ENCODE results near the gene GMDS.

The GMDS gene

DNA sequence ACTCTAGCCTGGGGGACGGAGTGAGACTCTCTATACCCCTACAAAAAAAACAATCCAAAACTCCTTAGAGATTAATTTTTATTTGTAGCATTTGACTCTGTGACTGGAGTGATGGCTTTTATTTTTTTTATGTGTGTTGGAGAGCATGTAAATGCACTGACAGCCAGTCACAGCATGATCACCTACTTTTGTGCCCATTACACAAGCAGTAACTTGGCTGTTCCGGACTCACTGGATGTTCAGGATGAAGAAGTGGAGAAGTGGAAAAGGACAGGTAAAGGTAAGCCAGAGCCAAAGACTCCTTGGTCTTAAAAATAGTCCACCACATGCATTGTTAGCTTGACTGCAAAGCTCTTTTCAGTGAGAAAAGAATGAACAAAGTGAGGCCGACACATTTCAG lies 413.0 kb downstream of the GMDS start:
- no peaks in the 10 kb centered on the region for H3K27me3 ChIP-seq (ENCODE audit: insufficient read depth, low read length)
- H3K79me1 ChIP-seq (ENCODE audit: low read length), result no peaks in the 10 kb centered on the region
- no peak overlapping the region for H2BK5ac ChIP-seq (ENCODE audit: low read depth, low read length, poor library complexity)
- H2BK12ac ChIP-seq (ENCODE audit: low read length), result no peak overlapping the region
- H4K12ac ChIP-seq (ENCODE audit: low read depth, low read length), result no peak overlapping the region
- no peak overlapping the region for H4K8ac ChIP-seq (ENCODE audit: low read depth, low read length)
- H3K4ac ChIP-seq (ENCODE audit: low read depth, low read length), result no peak overlapping the region
- H3K9me3 ChIP-seq (ENCODE audit: insufficient read depth, low read depth, low read length), result peaks cover 2% of the 10 kb centered on the region
- H3K4me3 ChIP-seq (ENCODE audit: low read depth, low read length), result no peak overlapping the region
- no peaks in the 10 kb centered on the region for H3K36me3 ChIP-seq (ENCODE audit: control insufficient read depth in 1 of 2, insufficient read depth in 2 of 2, low read length in 2 of 2)
- H3K9ac ChIP-seq (ENCODE audit: low read length), result no peak overlapping the region
- H2AFZ ChIP-seq (ENCODE audit: insufficient read depth, low read length, poor library complexity), result no peak overlapping the region
- no peak overlapping the region for H3K27ac ChIP-seq (ENCODE audit: low read depth, low read length)
- no CpG with 5 or more reads among the region's 3 CpGs for WGBS (ENCODE audit: extremely low coverage, insufficient coverage, insufficient read length)
- no peak for DNase-seq
- H3K79me2 ChIP-seq (ENCODE audit: control insufficient read depth, insufficient read depth, low read length, poor library complexity), result no peaks in the 10 kb centered on the region
- peaks cover 0 to 3% of the 10 kb centered on the region in 2 experiments for H3K4me1 ChIP-seq (ENCODE audit: control insufficient read depth in 1 of 2, insufficient read depth in 2 of 2, low read length in 2 of 2)
- H3K4me2 ChIP-seq (ENCODE audit: low read length), result no peak overlapping the region
- no peak overlapping the region for H2BK120ac ChIP-seq (ENCODE audit: insufficient read depth, low read length, poor library complexity)
- no peak overlapping the region for H3K18ac ChIP-seq (ENCODE audit: low read length)
- no peak overlapping the region for H3K23ac ChIP-seq (ENCODE audit: low read length)
- no peak overlapping the region for H4K91ac ChIP-seq (ENCODE audit: low read depth, low read length)
- no peak overlapping the region for H3K14ac ChIP-seq (ENCODE audit: low read length)
- no peak overlapping the region for H2AK5ac ChIP-seq (ENCODE audit: low read length)

GRCh38 chr6:1827984-1828793 lies 417.2 kb downstream of the GMDS start:
- H3K9me3 ChIP-seq (ENCODE audit: insufficient read depth, low read depth, low read length), result peaks cover 2% of the 10 kb centered on the region
- no CpG with 5 or more reads among the region's 1 CpG for WGBS (ENCODE audit: extremely low coverage, insufficient coverage, insufficient read length)
- no peak overlapping the region for H3K4me3 ChIP-seq (ENCODE audit: low read depth, low read length)
- no peak overlapping the region for H3K18ac ChIP-seq (ENCODE audit: low read length)
- H2AFZ ChIP-seq (ENCODE audit: insufficient read depth, low read length, poor library complexity), result no peak overlapping the region
- no peak overlapping the region for H3K23ac ChIP-seq (ENCODE audit: low read length)
- H3K4ac ChIP-seq (ENCODE audit: low read depth, low read length), result no peak overlapping the region
- no peak overlapping the region for H4K12ac ChIP-seq (ENCODE audit: low read depth, low read length)
- H2BK120ac ChIP-seq (ENCODE audit: insufficient read depth, low read length, poor library complexity), result no peak overlapping the region
- H3K36me3 ChIP-seq (ENCODE audit: control insufficient read depth in 1 of 2, insufficient read depth in 2 of 2, low read length in 2 of 2), result no peaks in the 10 kb centered on the region
- no peaks in the 10 kb centered on the region for H3K27me3 ChIP-seq (ENCODE audit: insufficient read depth, low read length)
- H3K4me2 ChIP-seq (ENCODE audit: low read length), result no peak overlapping the region
- H2BK5ac ChIP-seq (ENCODE audit: low read depth, low read length, poor library complexity), result no peak overlapping the region
- no peaks in the 10 kb centered on the region for H3K79me2 ChIP-seq (ENCODE audit: control insufficient read depth, insufficient read depth, low read length, poor library complexity)
- H3K9ac ChIP-seq (ENCODE audit: low read length), result no peak overlapping the region
- H2BK12ac ChIP-seq (ENCODE audit: low read length), result no peak overlapping the region
- no peaks in the 10 kb centered on the region for H3K79me1 ChIP-seq (ENCODE audit: low read length)
- H3K14ac ChIP-seq (ENCODE audit: low read length), result no peak overlapping the region
- H3K4me1 ChIP-seq (ENCODE audit: control insufficient read depth in 1 of 2, insufficient read depth in 2 of 2, low read length in 2 of 2), result no peaks in the 10 kb centered on the region
- H3K27ac ChIP-seq (ENCODE audit: low read depth, low read length), result no peak overlapping the region
- H4K8ac ChIP-seq (ENCODE audit: low read depth, low read length), result no peak overlapping the region
- no peak overlapping the region for H4K91ac ChIP-seq (ENCODE audit: low read depth, low read length)
- H2AK5ac ChIP-seq (ENCODE audit: low read length), result no peak overlapping the region
- DNase-seq, result no peak

DNA sequence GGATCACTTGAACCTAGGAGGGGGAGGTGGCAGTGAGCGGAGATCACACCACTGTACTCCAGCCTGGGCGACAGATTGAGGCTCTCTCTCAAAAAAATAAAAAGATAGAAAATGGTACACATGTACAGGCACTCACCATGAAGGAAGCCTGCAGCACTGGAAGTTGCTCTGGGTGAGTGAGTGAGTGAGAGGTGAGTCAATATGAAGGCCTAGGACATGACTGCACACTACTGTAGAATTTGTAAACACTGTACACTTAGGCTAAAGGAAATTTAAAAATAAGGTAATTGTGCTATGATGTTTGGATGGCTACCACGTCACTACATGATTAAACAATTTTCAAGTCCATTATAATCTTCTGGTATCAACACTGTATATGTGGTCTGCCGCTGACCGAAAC lies 419.5 kb downstream of the GMDS start:
- H3K4me1 ChIP-seq (ENCODE audit: control insufficient read depth in 1 of 2, insufficient read depth in 2 of 2, low read length in 2 of 2), result peaks cover 0 to 2% of the 10 kb centered on the region in 2 experiments
- H4K8ac ChIP-seq (ENCODE audit: low read depth, low read length), result no peak overlapping the region
- no peak for DNase-seq
- H3K36me3 ChIP-seq (ENCODE audit: control insufficient read depth in 1 of 2, insufficient read depth in 2 of 2, low read length in 2 of 2), result no peaks in the 10 kb centered on the region
- no peak overlapping the region for H3K9ac ChIP-seq (ENCODE audit: low read length)
- H2AK5ac ChIP-seq (ENCODE audit: low read length), result no peak overlapping the region
- no peak overlapping the region for H3K14ac ChIP-seq (ENCODE audit: low read length)
- no CpG with 5 or more reads among the region's 5 CpGs for WGBS (ENCODE audit: extremely low coverage, insufficient coverage, insufficient read length)
- H3K18ac ChIP-seq (ENCODE audit: low read length), result no peak overlapping the region
- no peak overlapping the region for H2BK120ac ChIP-seq (ENCODE audit: insufficient read depth, low read length, poor library complexity)
- no peaks in the 10 kb centered on the region for H3K79me1 ChIP-seq (ENCODE audit: low read length)
- no peak overlapping the region for H2BK12ac ChIP-seq (ENCODE audit: low read length)
- H3K4me2 ChIP-seq (ENCODE audit: low read length), result no peak overlapping the region
- H2AFZ ChIP-seq (ENCODE audit: insufficient read depth, low read length, poor library complexity), result no peak overlapping the region
- H3K9me3 ChIP-seq (ENCODE audit: insufficient read depth, low read depth, low read length), result peaks cover 2% of the 10 kb centered on the region
- no peak overlapping the region for H3K27ac ChIP-seq (ENCODE audit: low read depth, low read length)
- H3K23ac ChIP-seq (ENCODE audit: low read length), result no peak overlapping the region
- no peak overlapping the region for H2BK5ac ChIP-seq (ENCODE audit: low read depth, low read length, poor library complexity)
- H3K4ac ChIP-seq (ENCODE audit: low read depth, low read length), result no peak overlapping the region
- H3K4me3 ChIP-seq (ENCODE audit: low read depth, low read length), result no peak overlapping the region
- H4K12ac ChIP-seq (ENCODE audit: low read depth, low read length), result no peak overlapping the region
- H3K27me3 ChIP-seq (ENCODE audit: insufficient read depth, low read length), result no peaks in the 10 kb centered on the region
- no peak overlapping the region for H4K91ac ChIP-seq (ENCODE audit: low read depth, low read length)
- H3K79me2 ChIP-seq (ENCODE audit: control insufficient read depth, insufficient read depth, low read length, poor library complexity), result no peaks in the 10 kb centered on the region

DNA sequence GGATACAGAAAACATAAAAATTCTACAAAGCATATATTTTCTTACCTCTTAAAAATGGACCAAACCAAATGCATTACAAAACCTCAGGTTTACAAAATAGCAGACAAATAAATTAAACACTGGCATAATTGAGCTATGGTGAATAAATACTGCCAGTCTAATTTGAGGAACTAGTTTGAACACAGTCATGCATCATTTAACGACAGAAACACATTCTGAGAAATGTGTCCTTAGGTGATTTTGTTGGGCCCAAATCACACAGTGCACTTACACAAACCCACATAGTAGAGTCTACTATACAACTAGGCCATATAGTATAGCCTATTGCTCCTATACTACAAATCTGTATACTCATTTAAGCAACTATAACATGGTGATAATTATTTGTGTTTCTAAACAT lies 420.1 kb downstream of the GMDS start:
- Histone ChIP-seq H3K36me3 (ENCODE audit: control insufficient read depth in 1 of 2, insufficient read depth in 2 of 2, low read length in 2 of 2) (no peaks in the 10 kb centered on the region), H4K91ac (ENCODE audit: low read depth, low read length) (no peak overlapping the region), H3K4me2 (ENCODE audit: low read length) (no peak overlapping the region), H3K27ac (ENCODE audit: low read depth, low read length) (no peak overlapping the region), H3K79me1 (ENCODE audit: low read length) (no peaks in the 10 kb centered on the region), H3K4me1 (ENCODE audit: control insufficient read depth in 1 of 2, insufficient read depth in 2 of 2, low read length in 2 of 2) (peaks cover 0 to 2% of the 10 kb centered on the region in 2 experiments), H2AFZ (ENCODE audit: insufficient read depth, low read length, poor library complexity) (no peak overlapping the region), H2AK5ac (ENCODE audit: low read length) (no peak overlapping the region), H2BK5ac (ENCODE audit: low read depth, low read length, poor library complexity) (no peak overlapping the region), H4K12ac (ENCODE audit: low read depth, low read length) (no peak overlapping the region), H3K27me3 (ENCODE audit: insufficient read depth, low read length) (no peaks in the 10 kb centered on the region), H3K79me2 (ENCODE audit: control insufficient read depth, insufficient read depth, low read length, poor library complexity) (no peaks in the 10 kb centered on the region), H3K4me3 (ENCODE audit: low read depth, low read length) (no peak overlapping the region), H3K9ac (ENCODE audit: low read length) (no peak overlapping the region), H2BK120ac (ENCODE audit: insufficient read depth, low read length, poor library complexity) (no peak overlapping the region), H3K14ac (ENCODE audit: low read length) (no peak overlapping the region), H3K18ac (ENCODE audit: low read length) (no peak overlapping the region), H3K23ac (ENCODE audit: low read length) (no peak overlapping the region), H3K9me3 (ENCODE audit: insufficient read depth, low read depth, low read length) (peaks cover 2% of the 10 kb centered on the region), H3K4ac (ENCODE audit: low read depth, low read length) (no peak overlapping the region), H4K8ac (ENCODE audit: low read depth, low read length) (no peak overlapping the region), H2BK12ac (ENCODE audit: low read length) (no peak overlapping the region)
- DNase-seq, result no peak
- no CpG with 5 or more reads among the region's 1 CpG for WGBS (ENCODE audit: extremely low coverage, insufficient coverage, insufficient read length)
